GM19324 (cell line): ENCODE measurements around the gene GALP.
"Not testable (repeated sequence)": the region's sequence is repeated elsewhere in the genome, so short reads cannot be mapped to it uniquely, and the experiment has no call there.

ENCODE experiments used
- ATAC-seq: cut with Tn5 transposase; IDR thresholded peaks from one replicate; pipeline ENCODE4 v1.9.1; 2021; ENCODE audit warnings: mild to moderate bottlenecking, moderate library complexity; ENCODE audit not compliant: unreplicated experiment, low FRiP score

Gene GALP

DNA sequence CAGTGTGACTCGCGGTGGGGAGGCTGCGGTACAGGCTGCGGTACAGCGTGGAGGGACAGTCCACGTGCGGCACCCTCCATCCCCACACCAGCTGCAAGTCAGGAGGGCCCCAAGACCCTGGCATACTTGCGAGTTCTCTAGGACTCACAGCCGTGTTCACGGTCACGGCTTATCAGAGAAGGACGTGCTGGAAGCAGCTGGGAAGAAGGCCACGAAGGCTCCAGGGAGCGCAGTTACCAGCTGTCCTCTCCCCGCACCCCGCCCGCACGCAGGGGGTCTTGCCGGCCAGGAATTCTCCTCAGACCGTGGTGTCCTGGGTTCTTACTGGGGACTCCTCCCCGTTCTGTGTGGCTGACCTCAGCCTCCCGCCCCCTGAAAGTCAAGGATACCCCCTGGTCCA lies 28.5 kb upstream of the GALP start:
- no peak for ATAC-seq

DNA sequence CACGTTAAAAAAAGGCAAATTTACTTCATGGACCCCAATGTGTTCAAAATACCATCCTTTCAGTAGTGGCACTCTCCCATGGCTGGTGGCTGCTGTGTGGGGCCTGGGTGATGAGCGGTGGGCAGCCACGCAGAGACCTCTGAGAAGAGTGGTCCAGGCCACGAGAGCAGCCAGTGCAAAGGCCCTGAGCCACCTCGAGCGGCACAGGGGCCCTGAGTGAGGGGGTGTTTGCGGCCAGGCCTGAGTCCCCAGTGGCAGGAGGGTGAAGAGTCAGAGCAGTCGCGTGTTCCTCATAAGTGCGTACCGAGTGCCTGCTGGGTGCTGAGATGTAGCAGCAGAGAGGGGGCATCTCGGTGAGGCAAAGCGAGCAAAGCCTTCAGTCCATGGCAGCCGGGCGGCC lies 27.7 kb upstream of the GALP start:
- ATAC-seq, result no peak

DNA sequence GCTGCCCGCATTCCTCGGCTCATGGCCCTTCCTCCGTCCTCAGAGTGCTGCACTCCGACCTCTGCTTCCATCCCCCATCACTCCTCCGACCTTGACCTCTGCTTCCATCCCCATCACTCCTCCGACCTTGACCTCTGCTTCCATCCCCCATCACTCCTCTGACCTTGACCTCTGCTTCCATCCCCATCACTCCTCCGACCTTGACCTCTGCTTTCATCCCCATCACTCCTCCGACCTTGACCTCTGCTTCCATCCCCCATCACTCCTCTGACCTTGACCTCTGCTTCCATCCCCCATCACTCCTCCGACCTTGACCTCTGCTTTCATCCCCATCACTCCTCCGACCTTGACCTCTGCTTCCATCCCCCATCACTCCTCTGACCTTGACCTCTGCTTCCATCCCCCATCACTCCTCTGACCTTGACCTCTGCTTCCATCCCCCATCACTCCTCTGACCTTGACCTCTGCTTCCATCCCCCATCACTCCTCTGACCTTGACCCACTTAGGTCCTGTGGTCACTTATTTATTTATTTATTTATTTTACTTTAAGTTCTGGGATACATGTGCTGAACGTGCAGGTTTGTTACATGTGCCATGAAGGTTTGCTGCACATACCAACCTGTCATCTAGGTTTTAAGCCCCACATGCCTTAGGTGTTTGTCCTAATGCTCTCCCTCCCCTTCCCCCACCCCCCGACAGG lies 26.7 kb upstream of the GALP start:
- not testable (repeated sequence) for ATAC-seq

DNA sequence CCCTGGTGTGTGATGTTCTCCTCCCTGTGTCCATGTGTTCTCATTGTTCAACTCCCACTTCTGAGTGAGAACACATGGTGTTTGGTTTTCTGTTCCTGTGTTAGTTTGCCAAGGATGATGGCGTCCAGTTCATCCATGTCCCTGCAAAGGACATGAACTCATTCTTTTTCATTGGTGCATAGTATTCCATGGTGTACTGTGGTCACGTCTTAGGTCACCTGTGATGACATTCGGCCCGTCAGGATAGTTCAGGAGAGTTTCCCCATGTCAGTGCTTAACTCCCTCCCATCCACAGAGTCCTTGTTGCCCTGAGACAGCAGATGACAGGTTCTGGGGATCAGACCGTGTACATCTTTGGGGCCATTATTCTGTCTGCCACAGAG lies 26.2 kb upstream of the GALP start:
- ATAC-seq, result no peak

DNA sequence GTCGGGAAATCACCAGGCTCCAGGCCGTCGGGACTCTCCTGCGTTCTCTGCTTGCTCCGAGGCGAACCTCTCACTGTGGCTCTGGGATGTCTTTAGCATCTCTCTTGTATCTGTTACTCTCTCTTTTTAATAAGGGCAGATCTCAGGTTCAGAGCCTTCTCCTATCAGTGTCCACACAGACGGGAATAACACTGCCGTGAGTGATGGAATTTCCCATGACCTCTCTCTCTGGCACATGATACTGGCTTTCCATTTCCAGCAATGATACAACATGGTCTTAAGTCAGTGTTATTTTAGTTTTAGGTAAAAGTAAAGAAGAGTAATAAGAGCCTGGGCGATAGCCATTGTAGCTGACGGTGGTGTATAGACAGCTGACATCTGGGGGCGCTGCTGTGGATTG lies 25.4 kb upstream of the GALP start:
- no peak for ATAC-seq

DNA sequence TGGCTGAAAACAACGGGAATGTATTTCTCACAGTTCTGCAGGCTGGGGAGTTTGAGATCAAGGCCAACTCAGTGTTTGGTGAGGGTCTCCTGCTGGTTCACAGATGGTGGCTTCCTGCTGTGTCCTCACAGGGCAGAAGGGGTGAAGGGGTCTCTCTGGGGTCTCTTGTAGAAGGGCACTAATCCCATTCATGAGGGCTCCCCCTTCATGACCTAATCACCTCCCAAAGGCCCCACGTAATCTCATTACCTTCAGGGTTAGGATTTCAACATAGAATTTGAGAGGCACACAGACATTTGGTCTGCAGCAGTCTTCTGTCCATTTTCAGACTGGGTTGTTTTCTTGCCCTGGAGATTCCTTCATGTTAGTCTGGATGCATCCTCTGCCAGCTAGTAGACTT lies 23.2 kb upstream of the GALP start:
- ATAC-seq, result no peak

DNA sequence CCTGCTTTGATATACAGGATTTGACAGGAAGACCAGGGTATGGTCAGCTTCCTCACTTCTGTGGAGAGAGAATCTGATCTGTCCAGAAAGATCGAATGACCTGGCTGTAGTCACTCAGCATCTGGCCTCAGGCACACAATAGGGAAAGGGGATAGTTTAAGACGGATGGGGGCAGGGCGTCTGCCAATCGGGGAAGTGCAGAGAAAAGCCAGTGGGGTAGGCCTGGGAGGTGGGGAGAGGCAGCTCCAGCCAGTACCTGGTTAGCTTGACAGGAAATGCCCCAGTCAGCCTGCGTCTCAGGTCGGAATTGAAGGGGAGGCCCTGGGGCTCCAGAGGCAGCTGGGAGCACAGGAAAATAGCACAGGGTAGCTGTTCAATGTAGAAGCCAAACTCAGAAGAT lies 22.3 kb upstream of the GALP start:
- ATAC-seq, result no peak

DNA sequence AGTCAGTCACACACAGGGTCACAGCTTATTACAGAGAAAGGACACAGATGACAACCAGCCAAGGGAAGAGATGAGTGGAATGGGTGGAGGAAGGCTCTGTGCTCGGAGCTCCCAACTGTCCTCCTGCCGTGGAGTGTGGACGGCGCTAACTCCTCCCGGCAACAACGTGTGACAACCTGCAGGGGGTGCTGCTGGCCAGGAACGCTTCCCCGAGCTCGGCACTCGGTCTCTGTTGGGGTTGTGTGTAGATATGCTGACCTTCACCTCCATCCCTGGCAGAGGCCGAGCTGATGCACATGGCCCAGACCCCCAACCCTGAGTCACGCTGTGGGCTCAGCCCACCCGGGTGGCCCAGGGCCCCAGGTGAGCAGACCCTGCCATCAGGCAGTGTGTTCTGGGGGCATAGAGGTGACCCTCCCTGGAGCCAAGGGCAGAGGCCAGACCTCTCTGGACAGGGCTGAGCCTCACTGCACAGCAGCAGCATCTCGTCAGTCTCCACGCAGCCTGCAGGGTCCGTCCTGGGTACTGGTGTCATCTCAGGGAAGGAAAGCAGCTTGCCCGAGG lies 20.6 kb upstream of the GALP start:
- no peak for ATAC-seq

DNA sequence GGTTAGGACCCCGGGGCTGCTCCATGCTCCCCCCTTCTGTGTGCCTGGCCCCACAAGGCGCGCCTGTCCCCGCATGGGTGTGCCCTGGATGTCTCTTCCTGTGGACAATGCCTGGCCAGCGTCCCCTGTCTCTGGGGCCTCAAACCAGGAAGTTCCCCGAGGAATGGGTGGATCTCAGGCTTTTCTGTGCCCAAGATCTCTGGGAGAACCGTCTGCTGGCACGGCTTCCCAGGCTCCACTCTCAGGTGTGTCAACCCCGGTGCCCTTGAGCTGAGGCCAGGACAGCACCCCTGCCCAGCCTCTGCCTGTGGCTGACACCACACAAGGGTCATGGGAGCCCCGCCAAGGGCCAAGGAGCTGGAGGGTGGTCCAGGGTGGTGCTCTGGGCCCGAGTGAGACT lies 19.0 kb upstream of the GALP start:
- no peak for ATAC-seq

DNA sequence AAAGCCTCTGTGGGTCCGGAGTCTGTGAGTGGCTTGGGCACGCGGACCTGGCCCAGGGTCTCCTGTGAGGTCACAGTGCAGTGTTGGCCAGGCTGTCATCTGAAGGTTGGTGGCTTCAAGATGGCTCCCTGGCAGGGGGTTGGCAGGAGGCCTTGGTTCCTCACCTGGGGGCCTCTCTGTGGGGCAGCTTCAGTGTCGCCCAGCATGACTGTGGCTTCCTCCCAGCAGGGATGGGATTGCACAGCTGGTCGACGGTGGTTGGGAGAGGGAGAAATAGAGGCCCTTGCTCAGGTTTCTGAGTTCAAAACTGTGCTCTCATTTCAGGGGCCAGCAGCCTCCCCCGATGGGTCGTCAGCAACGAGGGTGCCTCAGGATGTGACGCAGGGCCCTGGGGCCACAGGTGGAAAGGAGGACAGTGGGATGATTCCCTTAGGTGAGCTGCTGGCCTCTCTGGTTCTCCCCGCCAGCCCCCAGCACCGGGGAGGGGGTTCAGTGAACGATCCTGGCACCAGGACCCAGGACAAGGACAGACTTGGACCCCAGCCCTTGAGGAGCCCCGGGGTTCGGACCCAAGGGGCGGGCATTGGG lies 17.5 kb upstream of the GALP start:
- ATAC-seq, result no peak

DNA sequence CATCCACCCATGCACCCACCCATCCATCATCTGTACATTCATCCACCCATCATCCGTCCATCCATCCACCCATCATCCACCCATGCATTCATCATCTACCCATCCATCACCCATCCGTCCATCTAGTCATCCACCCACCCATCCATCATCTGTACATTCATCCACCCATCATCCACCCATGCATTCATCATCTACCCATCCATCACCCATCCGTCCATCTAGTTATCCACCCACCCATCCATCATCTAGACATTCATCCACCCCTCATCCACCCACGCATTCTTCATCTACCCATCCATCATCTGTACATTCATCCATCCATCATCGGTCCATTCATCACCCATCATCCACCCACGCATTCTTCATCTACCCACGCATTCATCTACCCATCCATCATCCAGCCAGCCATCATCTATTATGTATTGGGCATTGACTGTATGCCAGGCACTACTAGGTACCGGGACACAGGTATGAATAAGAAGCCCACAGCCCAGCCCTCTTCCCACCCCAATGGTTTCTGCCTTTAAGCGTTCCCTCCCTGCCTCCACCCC lies 16.7 kb upstream of the GALP start:
- no peak for ATAC-seq

DNA sequence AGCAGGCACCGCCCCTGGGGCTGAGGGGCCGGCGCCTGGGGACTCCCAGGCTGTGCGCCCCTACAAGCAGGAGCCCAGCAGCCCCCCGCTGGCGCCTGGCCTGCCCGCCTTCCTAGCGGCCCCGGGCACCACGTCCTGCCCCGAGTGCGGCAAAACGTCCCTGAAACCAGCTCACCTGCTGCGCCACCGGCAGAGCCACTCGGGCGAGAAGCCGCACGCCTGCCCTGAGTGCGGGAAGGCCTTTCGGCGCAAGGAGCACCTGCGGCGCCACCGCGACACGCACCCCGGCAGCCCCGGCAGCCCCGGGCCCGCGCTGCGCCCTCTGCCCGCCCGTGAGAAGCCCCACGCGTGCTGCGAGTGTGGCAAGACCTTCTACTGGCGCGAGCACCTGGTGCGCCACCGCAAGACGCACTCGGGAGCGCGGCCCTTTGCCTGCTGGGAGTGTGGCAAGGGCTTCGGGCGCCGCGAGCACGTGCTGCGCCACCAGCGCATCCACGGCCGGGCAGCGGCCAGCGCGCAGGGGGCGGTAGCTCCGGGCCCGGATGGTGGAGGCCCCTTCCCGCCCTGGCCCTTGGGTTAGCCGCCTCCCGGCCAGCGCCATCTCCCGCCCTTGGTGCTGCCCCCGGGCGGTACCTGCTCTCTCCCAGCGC lies 16.1 kb upstream of the GALP start:
- no peak for ATAC-seq

DNA sequence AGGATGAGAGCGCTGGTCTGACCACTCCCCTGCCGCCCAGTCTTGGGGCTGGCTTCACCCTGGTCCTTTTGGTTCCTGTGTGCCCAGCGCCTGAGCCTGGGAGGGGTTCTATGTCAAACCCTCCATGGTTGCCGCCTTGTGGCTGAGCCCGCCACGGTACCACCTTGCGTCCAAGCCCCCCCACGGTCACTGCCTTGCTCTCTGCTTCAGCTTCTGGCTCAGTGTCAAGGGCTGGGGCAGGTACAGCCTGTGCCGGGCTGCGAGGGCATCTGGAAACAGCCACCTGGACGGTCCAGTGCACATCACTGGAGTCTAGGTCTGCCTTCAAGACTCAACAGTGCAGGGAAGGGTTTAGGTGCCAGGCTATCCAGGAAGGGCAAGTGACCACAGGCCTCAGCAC lies 14.3 kb upstream of the GALP start:
- no peak for ATAC-seq

DNA sequence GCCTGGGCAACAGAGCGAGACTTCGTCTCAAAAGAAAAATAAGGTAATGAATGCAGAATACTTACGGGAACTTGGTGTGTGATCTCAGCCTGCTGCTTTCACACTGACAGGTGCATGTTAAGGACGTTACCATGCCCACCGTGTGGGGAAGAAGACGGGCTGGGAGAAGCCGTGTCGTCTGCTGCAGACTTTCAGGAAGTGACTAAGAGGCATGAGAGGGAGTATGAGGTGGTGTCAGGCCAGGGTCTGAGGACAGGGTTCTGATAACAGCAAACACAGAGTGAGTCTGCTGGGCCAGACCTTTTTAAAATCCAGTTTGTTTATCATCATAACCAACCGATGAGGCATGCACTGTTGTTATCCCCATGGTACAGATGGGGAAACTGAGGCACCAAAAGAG lies 13.6 kb upstream of the GALP start:
- ATAC-seq, result no peak

DNA sequence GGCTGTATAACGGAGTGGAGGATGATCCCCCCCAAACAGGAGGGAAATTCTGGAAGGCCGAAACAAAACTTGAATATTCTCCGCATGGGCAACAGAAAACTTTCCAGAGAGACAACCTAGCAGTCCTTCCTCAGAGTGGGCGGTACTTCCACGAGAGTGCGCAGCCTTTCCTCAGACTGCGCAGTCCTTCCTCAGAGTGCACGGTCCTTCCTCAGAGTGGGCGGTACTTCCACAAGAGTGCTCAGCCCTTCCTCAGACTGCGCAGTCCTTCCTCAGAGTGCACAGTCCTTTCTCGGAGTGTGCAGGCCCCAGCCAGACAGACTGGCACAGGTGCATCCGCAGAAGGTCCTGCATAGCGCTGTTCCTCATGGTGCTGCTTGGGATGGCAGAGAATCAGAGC lies 12.7 kb upstream of the GALP start:
- ATAC-seq, result no peak

DNA sequence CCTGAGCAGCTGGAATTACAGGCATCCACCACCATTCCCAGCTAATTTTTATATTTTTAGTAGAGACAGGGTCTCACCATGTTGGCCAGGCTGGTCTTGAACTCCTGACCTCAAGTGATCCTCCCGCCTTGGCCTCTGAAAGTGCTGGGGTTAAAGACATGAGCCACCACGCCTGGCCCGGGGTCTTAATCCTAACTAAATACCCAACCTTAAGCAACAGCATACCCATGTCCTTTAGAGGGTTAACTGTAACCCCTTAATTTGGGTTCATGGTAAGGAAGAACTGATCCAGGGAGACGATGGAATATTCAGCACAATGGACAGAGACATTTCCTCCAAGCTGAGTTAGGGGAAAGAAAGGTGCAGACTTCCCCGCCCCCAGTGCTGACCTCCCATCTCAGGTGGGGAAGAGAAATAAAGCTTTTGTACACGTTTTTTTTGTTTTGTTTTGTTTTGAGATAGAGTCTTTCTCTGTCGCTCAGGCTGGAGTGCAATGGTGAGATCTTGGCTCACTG lies 8.7 kb upstream of the GALP start:
- no peak for ATAC-seq

DNA sequence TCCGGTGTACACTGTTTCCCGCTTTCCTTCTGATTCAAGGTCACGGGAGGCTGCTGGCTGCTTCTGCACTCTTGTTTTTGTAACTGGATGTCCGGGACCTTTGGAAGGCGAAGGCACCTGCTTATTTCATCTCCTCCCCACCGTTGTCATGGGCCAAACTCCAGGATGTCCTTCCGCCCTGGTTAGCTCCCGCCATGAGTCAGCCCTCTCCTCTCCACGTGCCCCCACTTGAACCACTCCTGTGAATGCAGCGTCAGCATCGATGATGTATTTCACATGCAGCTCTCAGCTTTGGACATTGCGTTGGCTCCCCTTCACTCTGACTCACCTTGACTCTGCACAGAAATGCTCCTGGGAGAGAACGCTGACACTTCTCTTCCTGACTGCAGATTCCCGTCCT lies 5.5 kb upstream of the GALP start:
- no peak for ATAC-seq

DNA sequence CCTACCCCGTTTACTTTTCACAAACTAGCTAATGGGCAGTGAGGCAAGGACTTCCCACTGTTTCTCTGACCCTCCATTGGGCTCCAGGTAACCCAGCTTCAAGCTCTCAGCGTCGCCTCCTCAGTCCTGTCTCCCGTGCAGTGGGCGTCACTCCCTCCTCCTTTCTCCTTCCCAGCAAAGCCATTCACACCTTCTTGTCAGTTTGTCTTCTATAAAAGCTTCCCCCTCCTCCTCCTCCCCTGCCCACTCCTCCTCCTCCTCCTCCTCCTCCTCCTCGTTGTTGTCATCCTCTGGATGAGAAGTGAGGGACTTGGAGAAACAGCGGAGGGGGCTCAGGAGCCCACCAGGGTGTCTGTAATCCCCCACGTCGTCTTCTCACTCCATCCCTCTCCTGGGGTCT lies 1.7 kb upstream of the GALP start:
- no peak for ATAC-seq

DNA sequence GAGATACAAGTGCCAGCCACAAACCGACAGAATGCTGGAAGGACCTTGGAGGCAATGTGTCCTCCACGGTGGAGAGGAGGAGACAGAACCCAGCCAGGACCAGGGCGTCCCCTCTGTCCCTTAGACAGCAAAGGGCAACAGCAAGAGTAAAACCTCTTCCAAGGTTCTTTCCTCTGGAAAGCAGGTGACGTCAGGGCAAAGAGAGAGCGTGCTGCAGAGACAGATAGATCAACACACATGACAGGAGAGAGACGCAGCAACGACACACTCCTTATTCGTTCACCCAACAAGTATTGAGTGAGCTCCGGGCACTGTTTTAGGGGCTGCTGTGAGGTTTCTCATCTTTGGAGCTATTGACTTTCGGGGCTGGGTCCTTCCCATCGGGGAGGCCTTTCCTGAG lies 1.3 kb upstream of the GALP start:
- ATAC-seq, result no peak

DNA sequence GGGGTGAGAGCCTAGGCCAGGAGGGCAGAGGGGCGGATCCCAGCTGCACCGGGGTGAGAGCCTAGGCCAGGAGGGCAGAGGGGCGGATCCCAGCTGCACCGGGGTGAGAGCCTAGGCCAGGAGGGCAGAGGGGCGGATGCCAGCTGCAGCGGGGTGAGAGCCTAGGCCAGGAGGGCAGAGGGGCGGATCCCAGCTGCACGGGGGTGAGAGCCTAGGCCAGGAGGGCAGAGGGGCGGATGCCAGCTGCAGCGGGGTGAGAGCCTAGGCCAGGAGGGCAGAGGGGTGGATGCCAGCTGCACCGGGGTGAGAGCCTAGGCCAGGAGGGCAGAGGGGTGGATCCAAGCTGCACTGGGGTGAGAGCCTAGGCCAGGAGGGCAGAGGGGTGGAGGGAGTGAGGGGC lies 502 bp downstream of the GALP start:
- ATAC-seq, result not testable (repeated sequence)

DNA sequence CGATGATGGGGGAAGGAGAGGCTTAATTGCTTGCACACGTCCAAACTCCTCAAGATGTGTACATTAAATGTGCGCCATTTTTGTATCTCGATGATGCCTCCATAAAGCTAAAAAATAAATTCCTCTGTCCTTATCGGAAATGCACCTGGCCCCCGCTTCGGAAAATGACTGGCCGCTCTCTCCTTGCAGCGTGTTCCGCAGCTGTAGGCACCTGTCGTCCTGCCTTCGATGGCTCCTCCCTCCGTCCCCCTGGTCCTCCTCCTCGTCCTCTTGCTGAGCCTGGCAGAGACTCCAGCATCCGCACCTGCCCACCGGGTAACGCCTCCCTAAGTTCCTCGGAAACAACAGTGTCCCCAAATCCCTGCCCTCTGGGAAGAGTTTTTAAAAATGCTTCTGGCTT lies 1.1 kb downstream of the GALP start:
- no peak for ATAC-seq
